ENCODE measurements around the gene OAF. TPM values are rescaled to one million over a fixed set of nuclear protein-coding genes. Genes with fewer than 3 reads are reported as not detected.

Gene OAF
- total and polyA plus RNA-seq, 2 of the 8 experiments (the other 6 are each of a cell fraction or from before 2014, with no cell fraction given), result 1.3 to 1.5 TPM

GRCh38 chr11:120235024-120235628 lies 24.3 kb downstream of the OAF start:
- no peak overlapping the region for H2AFZ ChIP-seq (ENCODE audit: low read length)
- H2BK120ac ChIP-seq (replicated peaks; ENCODE audit: low read depth, low read length), result no peak overlapping the region
- POLR2A ChIA-PET (ENCODE audit: partially characterized antibody), result interaction anchor here (1.0 to 4.4 kb wide), 5 partner anchors 23 to 68 kb away, joined by 3 to 69 read pairs (median 8); no protein-coding TSS in a partner anchor
- peak; percentile 84 to 92 for DNase-seq (ENCODE audit: low read depth in 1 of 2, low spot score in 2 of 2)
- H3K4me1 ChIP-seq (replicated peaks in 1 of 4; ENCODE audit: control insufficient read depth in 3 of 4, insufficient read depth in 4 of 4, low read length in 3 of 4), result no peaks in the 10 kb centered on the region; a peak in 2 of 7 replicates
- H4K8ac ChIP-seq (ENCODE audit: extremely low read depth, insufficient read depth, low read length), result no peak overlapping the region
- H3K9ac ChIP-seq (replicated peaks in 1 of 4; ENCODE audit: extremely low read depth in 1 of 4, low read depth in 3 of 4, low read length in 3 of 4), result no peak overlapping the region
- H3K23ac ChIP-seq (ENCODE audit: insufficient read length), result no peak overlapping the region
- H3K4ac ChIP-seq (replicated peaks; ENCODE audit: insufficient read length, low read depth, low read length), result no peak overlapping the region
- 17% methylated on average over 8 of the region's 8 CpGs; no CpG with 5 or more reads in 1 of the 2 experiments for WGBS, 2 experiments (ENCODE audit: extremely low coverage in 1 of 2, insufficient coverage in 1 of 2, insufficient read length in 1 of 2, insufficient replicate concordance in 2 of 2, low coverage in 1 of 2, low lambda C conversion rate in 2 of 2, missing lambda C conversion rate in 1 of 2)
- H4K20me1 ChIP-seq (replicated peaks in 1 of 2; ENCODE audit: control insufficient read depth in 1 of 2, insufficient read depth in 2 of 2, low read length in 2 of 2), result peaks cover 0 to 1% of the 10 kb centered on the region in 2 experiments
- H3K27ac ChIP-seq (ENCODE audit: low read depth, low read length), result no peak overlapping the region
- H3K79me2 ChIP-seq (ENCODE audit: control insufficient read depth in 1 of 2, insufficient read depth in 2 of 2, low read length in 2 of 2), result no peaks in the 10 kb centered on the region
- H4K91ac ChIP-seq (replicated peaks; ENCODE audit: insufficient read length, low read length), result no peak overlapping the region
- H3K4me3 ChIP-seq (ENCODE audit: extremely low read depth in 1 of 4, insufficient read depth in 2 of 4, low read depth in 3 of 4, low read length in 4 of 4), result no peak overlapping the region
- H2BK12ac ChIP-seq (ENCODE audit: low read depth, low read length), result 0 out of 2 replicates have a peak overlapping the region, but pooled peaks have one; percentile 60
- H4K5ac ChIP-seq (ENCODE audit: insufficient read length, low read depth, low read length), result no peak overlapping the region
- H3K56ac ChIP-seq (replicated peaks; ENCODE audit: insufficient read length, low read depth, low read length), result no peak overlapping the region
- H2BK20ac ChIP-seq (ENCODE audit: low read length), result no peak overlapping the region
- peaks cover under 1% of the 10 kb centered on the region; the same call in 1 of the 2 replicates for H3K23me2 ChIP-seq (ENCODE audit: low read depth, low read length)
- peak overlapping the region; percentile 3; the same call in 1 of the 2 replicates for H2BK15ac ChIP-seq (ENCODE audit: low read length)
- H2BK5ac ChIP-seq (ENCODE audit: low read depth, low read length), result no peak overlapping the region
- CTCF ChIA-PET (ENCODE audit: partially characterized antibody), result interaction anchor here (0.6 to 41.2 kb wide), 24 partner anchors 8 to 1686 kb away, joined by 3 to 1412 read pairs (median 6); partner anchors contain the start of gene OAF
- no peaks in the 10 kb centered on the region; the same call in 1 of the 2 replicates for H3K79me1 ChIP-seq (ENCODE audit: low read depth, low read length)
- H3K9me3 ChIP-seq (ENCODE audit: insufficient read depth in 2 of 2, low read depth in 1 of 2, low read length in 1 of 2), result no peaks in the 10 kb centered on the region
- no peak overlapping the region for H3K14ac ChIP-seq (ENCODE audit: insufficient read length)
- no peaks in the 10 kb centered on the region for H3K36me3 ChIP-seq (ENCODE audit: control insufficient read depth in 2 of 4, insufficient read depth in 4 of 4, low read length in 3 of 4)
- H2AK5ac ChIP-seq (ENCODE audit: low read depth, low read length), result no peak overlapping the region
- no peak overlapping the region for H3K4me2 ChIP-seq (ENCODE audit: insufficient read depth in 1 of 2, low read depth in 2 of 2, low read length in 2 of 2)
- peak; percentile 92 for FAIRE-seq
- H3K27me3 ChIP-seq (replicated peaks in 1 of 4; ENCODE audit: control insufficient read depth in 3 of 4, extremely low read depth in 1 of 4, insufficient read depth in 3 of 4, low read length in 3 of 4), result peaks cover 3 to 12% (median 10%) of the 10 kb centered on the region in 4 experiments
- H3K18ac ChIP-seq (ENCODE audit: extremely low read depth, low read length), result 0 out of 2 replicates have a peak overlapping the region, but pooled peaks have one; percentile 66
- TF ChIP-seq RAD21 (IDR thresholded peaks at IDR 0.05 in 1 of 2, conservative IDR thresholded peaks at IDR 0.05 in 1 of 2; ENCODE audit: low read depth in 2 of 2, low read length in 2 of 2), result peak; percentile 98 to 100
- TF ChIP-seq ASH2L (IDR thresholded peaks at IDR 0.05; ENCODE audit: low read length), result no peak
- TF ChIP-seq JUND (IDR thresholded peaks at IDR 0.05; ENCODE audit: low read length), result peak; percentile 60; the same call in 1 of the 2 replicates
- peak; percentile 84; the same call in 1 of the 2 replicates for TF ChIP-seq RXRA (IDR thresholded peaks at IDR 0.05; ENCODE audit: insufficient read depth, low read depth, low read length)
- no peak for TF ChIP-seq NANOG (IDR thresholded peaks at IDR 0.05; ENCODE audit: insufficient read depth, low read depth, low read length, poor library complexity, severe bottlenecking)
- TF ChIP-seq PHF8 (conservative IDR thresholded peaks at IDR 0.05; ENCODE audit: low read depth, low read length), result no peak
- peak; percentile 47 for TF ChIP-seq TAF7 (optimal IDR thresholded peaks at IDR 0.05; ENCODE audit: borderline replicate concordance, low read depth, low read length)
- TF ChIP-seq, protein P1, sequence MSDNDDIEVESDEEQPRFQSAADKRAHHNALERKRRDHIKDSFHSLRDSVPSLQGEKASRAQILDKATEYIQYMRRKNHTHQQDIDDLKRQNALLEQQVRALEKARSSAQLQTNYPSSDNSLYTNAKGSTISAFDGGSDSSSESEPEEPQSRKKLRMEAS (IDR thresholded peaks at IDR 0.05), result peak; percentile 26; the same call in 1 of the 2 replicates

All from H1 (cell line).